WTC11 (cell line): ENCODE results near the gene PCDH9. TPM values are rescaled to one million over a fixed set of nuclear protein-coding genes. Genes with fewer than 3 reads are reported as not detected.

Experiments
- ATAC-seq: fragments of 200-7000 bp; cut with Tn5 transposase; 2 replicates; pipeline ENCODE4 v1.10.0; 2021; ENCODE audit warnings: mild to moderate bottlenecking, moderate library complexity
- CTCF ChIA-PET: fragments of 300-600 bp; sonication (Branson Sonifier 250); formaldehyde crosslinking; loops from one replicate; lab custom pipeline; 2021; ENCODE audit warnings: antibody characterized with exemption; lab: Charles Lee
- POLR2A ChIA-PET: fragments of 350-600 bp; sonication (Branson Sonifier 250); formaldehyde crosslinking; loops from one replicate; lab custom pipeline; 2021; ENCODE audit warnings: antibody characterized with exemption; lab: Charles Lee
- DNase-seq: peaks from one replicate; pipeline ENCODE4 v3.0.0; 2021; ENCODE audit warnings: low spot score
- H3K27ac Mint-ChIP-seq: 2 replicates; pipeline ENCODE4 v1.8.0; 2021; ENCODE audit warnings: mixed read lengths
- H3K27me3 Mint-ChIP-seq: 2 replicates; pipeline ENCODE4 v1.8.0; 2021; ENCODE audit warnings: low read depth, mild to moderate bottlenecking, moderate library complexity, mixed read lengths
- H3K36me3 Mint-ChIP-seq: 2 replicates; pipeline ENCODE4 v1.8.0; 2021; ENCODE audit warnings: mixed read lengths
- H3K4me1 Mint-ChIP-seq: 2 replicates; pipeline ENCODE4 v1.8.0; 2022; ENCODE audit warnings: mixed read lengths
- H3K4me3 Mint-ChIP-seq: 2 replicates; pipeline ENCODE4 v1.8.0; 2021; ENCODE audit warnings: mild to moderate bottlenecking, moderate library complexity, mixed read lengths
- H3K9me3 Mint-ChIP-seq: 2 replicates; pipeline ENCODE4 v1.8.0; 2021; ENCODE audit warnings: mixed read lengths
- ATF2 ChIP-seq: sonication (generic); formaldehyde crosslinking; IDR thresholded peaks from 2 replicates; pipeline ENCODE4 v1.8.1; 2022; ENCODE audit warnings: low read depth, missing genetic modification reagents, borderline replicate concordance
- CBFB ChIP-seq: sonication (generic); formaldehyde crosslinking; IDR thresholded peaks from 2 replicates; pipeline ENCODE4 v1.8.1; 2022; ENCODE audit warnings: mild to moderate bottlenecking, low read depth, missing genetic modification reagents
- E2F4 ChIP-seq: sonication (generic); formaldehyde crosslinking; IDR thresholded peaks from 2 replicates; pipeline ENCODE4 v1.8.1; 2022; ENCODE audit warnings: low read depth, mild to moderate bottlenecking, moderate library complexity, missing genetic modification reagents, borderline replicate concordance
- E2F5 ChIP-seq: sonication (generic); formaldehyde crosslinking; IDR thresholded peaks from 2 replicates; pipeline ENCODE4 v1.8.1; 2022; ENCODE audit warnings: mild to moderate bottlenecking, moderate library complexity, missing genetic modification reagents
- FOXK1 ChIP-seq: sonication (generic); formaldehyde crosslinking; IDR thresholded peaks from 2 replicates; pipeline ENCODE4 v1.8.0; 2022; ENCODE audit warnings: mild to moderate bottlenecking, moderate library complexity, missing genetic modification reagents
- FOXP1 ChIP-seq: sonication (generic); formaldehyde crosslinking; IDR thresholded peaks from 2 replicates; pipeline ENCODE4 v1.8.0; 2022; ENCODE audit warnings: missing genetic modification reagents, mild to moderate bottlenecking, moderate library complexity, borderline replicate concordance
- GABPB1 ChIP-seq: sonication (generic); formaldehyde crosslinking; IDR thresholded peaks from 2 replicates; pipeline ENCODE4 v1.8.1; 2023; ENCODE audit warnings: mild to moderate bottlenecking, missing genetic modification reagents
- GTF2I ChIP-seq: fragments of 250-450 bp; sonication (Bioruptor Pico); conservative IDR thresholded peaks from 2 replicates; pipeline ENCODE4 v1.4.0; 2021; ENCODE audit warnings: mild to moderate bottlenecking
- KAT7 ChIP-seq: sonication (generic); formaldehyde crosslinking; IDR thresholded peaks from 2 replicates; pipeline ENCODE4 v1.8.1; 2023; ENCODE audit warnings: missing genetic modification reagents, mild to moderate bottlenecking, borderline replicate concordance
- MXD4 ChIP-seq: fragments of 250-450 bp; sonication (Bioruptor Pico); IDR thresholded peaks from 2 replicates; pipeline ENCODE4 v1.8.0; 2021; ENCODE audit warnings: mild to moderate bottlenecking, moderate library complexity, borderline replicate concordance
- MYBL2 ChIP-seq: sonication (generic); formaldehyde crosslinking; IDR thresholded peaks from 2 replicates; pipeline ENCODE4 v1.8.1; 2023; ENCODE audit warnings: mild to moderate bottlenecking, moderate library complexity, missing genetic modification reagents
- NFYB ChIP-seq: sonication (generic); formaldehyde crosslinking; conservative IDR thresholded peaks from 2 replicates; pipeline ENCODE4 v1.8.0; 2022; ENCODE audit warnings: low read depth, missing genetic modification reagents
- TEAD1 ChIP-seq: sonication (generic); formaldehyde crosslinking; IDR thresholded peaks from 2 replicates; pipeline ENCODE4 v1.8.0; 2022; ENCODE audit warnings: mild to moderate bottlenecking, missing genetic modification reagents
- TEAD4 ChIP-seq: sonication (generic); formaldehyde crosslinking; IDR thresholded peaks from 2 replicates; pipeline ENCODE4 v1.8.0; 2022; ENCODE audit warnings: mild to moderate bottlenecking, missing genetic modification reagents
- TP53 ChIP-seq: sonication (generic); formaldehyde crosslinking; IDR thresholded peaks from 2 replicates; pipeline ENCODE4 v1.8.1; 2023; ENCODE audit warnings: mild to moderate bottlenecking, missing genetic modification reagents
- USF2 ChIP-seq: sonication (generic); formaldehyde crosslinking; IDR thresholded peaks from 2 replicates; pipeline ENCODE4 v1.8.1; 2023; ENCODE audit warnings: mild to moderate bottlenecking, missing genetic modification reagents, moderate library complexity
- ZNF263 ChIP-seq: sonication (generic); formaldehyde crosslinking; IDR thresholded peaks from 2 replicates; pipeline ENCODE4 v1.8.1; 2022; ENCODE audit warnings: low read depth, mild to moderate bottlenecking, moderate library complexity, missing genetic modification reagents
- ZNF416 ChIP-seq: fragments of 250-450 bp; sonication (Bioruptor Pico); IDR thresholded peaks from 2 replicates; pipeline ENCODE4 v1.9.0; 2021; ENCODE audit warnings: mild to moderate bottlenecking, inconsistent platforms
- total RNA-seq: library from RNA; stranded (reverse); gene quantifications from 3 replicates; pipeline ENCODE4 v1.2.3, GENCODE V29; 2021
- TF ChIP-seq, protein P1 (sequence below): sonication (generic); formaldehyde crosslinking; IDR thresholded peaks from 2 replicates; pipeline ENCODE4 v1.8.0; 2023; ENCODE audit warnings: mild to moderate bottlenecking, missing genetic modification reagents
- TF ChIP-seq, protein P2 (sequence below): sonication (generic); formaldehyde crosslinking; IDR thresholded peaks from 2 replicates; pipeline ENCODE4 v1.8.0; 2022; ENCODE audit warnings: mild to moderate bottlenecking, missing genetic modification reagents
- TF ChIP-seq, protein P3 (sequence below): sonication (generic); formaldehyde crosslinking; IDR thresholded peaks from 2 replicates; pipeline ENCODE4 v1.8.0; 2023; ENCODE audit warnings: missing genetic modification reagents
- TF ChIP-seq, protein P4 (sequence below): fragments of 200-600 bp; IDR thresholded peaks from 2 replicates; pipeline ENCODE4 v1.8.0; 2022; ENCODE audit warnings: antibody characterized with exemption

Gene PCDH9
- total RNA-seq, 1 experiment from 2014 or later: 0.48 TPM

DNA sequence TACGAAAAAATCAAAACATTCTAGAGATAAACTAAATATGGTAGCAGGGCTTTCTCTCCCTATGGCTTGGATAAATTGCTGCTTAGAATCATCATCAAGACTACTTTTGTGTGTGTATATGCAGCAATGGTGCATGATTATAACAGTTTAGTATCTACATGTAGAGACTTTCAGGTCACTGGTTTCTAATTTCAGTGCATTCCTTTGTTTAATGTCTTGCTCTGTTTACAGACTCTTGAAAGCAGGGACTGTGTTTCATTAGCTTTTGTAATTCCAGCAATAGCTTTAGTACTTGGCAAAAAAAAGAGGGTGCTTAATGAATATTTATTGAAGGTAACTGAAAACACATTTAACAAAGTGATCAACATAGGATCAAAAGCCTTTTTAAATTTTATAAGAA is 420.7 kb downstream of the PCDH9 start (continued):
- TF ChIP-seq MXD4 (CRISPR knock-in tag) (no peak), TEAD4 (CRISPR knock-in tag) (no peak), TP53 (CRISPR knock-in tag) (no peak), USF2 (CRISPR knock-in tag) (no peak), GABPB1 (no peak), FOXK1 (CRISPR knock-in tag) (no peak), ATF2 (CRISPR knock-in tag) (no peak), TEAD1 (CRISPR knock-in tag) (no peak)
- TF ChIP-seq, protein P1, sequence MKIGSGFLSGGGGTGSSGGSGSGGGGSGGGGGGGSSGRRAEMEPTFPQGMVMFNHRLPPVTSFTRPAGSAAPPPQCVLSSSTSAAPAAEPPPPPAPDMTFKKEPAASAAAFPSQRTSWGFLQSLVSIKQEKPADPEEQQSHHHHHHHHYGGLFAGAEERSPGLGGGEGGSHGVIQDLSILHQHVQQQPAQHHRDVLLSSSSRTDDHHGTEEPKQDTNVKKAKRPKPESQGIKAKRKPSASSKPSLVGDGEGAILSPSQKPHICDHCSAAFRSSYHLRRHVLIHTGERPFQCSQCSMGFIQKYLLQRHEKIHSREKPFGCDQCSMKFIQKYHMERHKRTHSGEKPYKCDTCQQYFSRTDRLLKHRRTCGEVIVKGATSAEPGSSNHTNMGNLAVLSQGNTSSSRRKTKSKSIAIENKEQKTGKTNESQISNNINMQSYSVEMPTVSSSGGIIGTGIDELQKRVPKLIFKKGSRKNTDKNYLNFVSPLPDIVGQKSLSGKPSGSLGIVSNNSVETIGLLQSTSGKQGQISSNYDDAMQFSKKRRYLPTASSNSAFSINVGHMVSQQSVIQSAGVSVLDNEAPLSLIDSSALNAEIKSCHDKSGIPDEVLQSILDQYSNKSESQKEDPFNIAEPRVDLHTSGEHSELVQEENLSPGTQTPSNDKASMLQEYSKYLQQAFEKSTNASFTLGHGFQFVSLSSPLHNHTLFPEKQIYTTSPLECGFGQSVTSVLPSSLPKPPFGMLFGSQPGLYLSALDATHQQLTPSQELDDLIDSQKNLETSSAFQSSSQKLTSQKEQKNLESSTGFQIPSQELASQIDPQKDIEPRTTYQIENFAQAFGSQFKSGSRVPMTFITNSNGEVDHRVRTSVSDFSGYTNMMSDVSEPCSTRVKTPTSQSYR: no peak
- TF ChIP-seq, protein P2, sequence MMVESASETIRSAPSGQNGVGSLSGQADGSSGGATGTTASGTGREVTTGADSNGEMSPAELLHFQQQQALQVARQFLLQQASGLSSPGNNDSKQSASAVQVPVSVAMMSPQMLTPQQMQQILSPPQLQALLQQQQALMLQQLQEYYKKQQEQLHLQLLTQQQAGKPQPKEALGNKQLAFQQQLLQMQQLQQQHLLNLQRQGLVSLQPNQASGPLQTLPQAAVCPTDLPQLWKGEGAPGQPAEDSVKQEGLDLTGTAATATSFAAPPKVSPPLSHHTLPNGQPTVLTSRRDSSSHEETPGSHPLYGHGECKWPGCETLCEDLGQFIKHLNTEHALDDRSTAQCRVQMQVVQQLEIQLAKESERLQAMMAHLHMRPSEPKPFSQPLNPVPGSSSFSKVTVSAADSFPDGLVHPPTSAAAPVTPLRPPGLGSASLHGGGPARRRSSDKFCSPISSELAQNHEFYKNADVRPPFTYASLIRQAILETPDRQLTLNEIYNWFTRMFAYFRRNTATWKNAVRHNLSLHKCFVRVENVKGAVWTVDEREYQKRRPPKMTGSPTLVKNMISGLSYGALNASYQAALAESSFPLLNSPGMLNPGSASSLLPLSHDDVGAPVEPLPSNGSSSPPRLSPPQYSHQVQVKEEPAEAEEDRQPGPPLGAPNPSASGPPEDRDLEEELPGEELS: no peak

GRCh38 chr13:66807251-66807650 is 422.9 kb downstream of the PCDH9 start:
- Mint-ChIP-seq H3K4me1 (peaks cover 26% of the 10 kb centered on the region), H3K27ac (no peak overlapping the region), H3K36me3 (0 out of 2 replicates have a peak, but pooled peaks cover 2% of the 10 kb centered on the region), H3K9me3 (peaks cover 5% of the 10 kb centered on the region), H3K4me3 (no peak overlapping the region), H3K27me3 (no peaks in the 10 kb centered on the region)
- TF ChIP-seq FOXP1 (CRISPR knock-in tag) (no peak), NFYB (no peak), KAT7 (CRISPR knock-in tag) (no peak), E2F5 (CRISPR knock-in tag) (no peak), CBFB (no peak), E2F4 (no peak), ZNF416 (CRISPR knock-in tag) (no peak), ZNF263 (no peak), TEAD1 (CRISPR knock-in tag) (no peak), GTF2I (CRISPR knock-in tag) (no peak), MYBL2 (CRISPR knock-in tag) (no peak)
- TF ChIP-seq, protein P3, sequence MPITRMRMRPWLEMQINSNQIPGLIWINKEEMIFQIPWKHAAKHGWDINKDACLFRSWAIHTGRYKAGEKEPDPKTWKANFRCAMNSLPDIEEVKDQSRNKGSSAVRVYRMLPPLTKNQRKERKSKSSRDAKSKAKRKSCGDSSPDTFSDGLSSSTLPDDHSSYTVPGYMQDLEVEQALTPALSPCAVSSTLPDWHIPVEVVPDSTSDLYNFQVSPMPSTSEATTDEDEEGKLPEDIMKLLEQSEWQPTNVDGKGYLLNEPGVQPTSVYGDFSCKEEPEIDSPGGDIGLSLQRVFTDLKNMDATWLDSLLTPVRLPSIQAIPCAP (CRISPR knock-in tag): no peak
- TF ChIP-seq, protein P4, sequence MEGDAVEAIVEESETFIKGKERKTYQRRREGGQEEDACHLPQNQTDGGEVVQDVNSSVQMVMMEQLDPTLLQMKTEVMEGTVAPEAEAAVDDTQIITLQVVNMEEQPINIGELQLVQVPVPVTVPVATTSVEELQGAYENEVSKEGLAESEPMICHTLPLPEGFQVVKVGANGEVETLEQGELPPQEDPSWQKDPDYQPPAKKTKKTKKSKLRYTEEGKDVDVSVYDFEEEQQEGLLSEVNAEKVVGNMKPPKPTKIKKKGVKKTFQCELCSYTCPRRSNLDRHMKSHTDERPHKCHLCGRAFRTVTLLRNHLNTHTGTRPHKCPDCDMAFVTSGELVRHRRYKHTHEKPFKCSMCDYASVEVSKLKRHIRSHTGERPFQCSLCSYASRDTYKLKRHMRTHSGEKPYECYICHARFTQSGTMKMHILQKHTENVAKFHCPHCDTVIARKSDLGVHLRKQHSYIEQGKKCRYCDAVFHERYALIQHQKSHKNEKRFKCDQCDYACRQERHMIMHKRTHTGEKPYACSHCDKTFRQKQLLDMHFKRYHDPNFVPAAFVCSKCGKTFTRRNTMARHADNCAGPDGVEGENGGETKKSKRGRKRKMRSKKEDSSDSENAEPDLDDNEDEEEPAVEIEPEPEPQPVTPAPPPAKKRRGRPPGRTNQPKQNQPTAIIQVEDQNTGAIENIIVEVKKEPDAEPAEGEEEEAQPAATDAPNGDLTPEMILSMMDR: no peak
- ATAC-seq (no peak), DNase-seq (no peak)
- CTCF ChIA-PET: no interaction called here
- POLR2A ChIA-PET: no interaction called here
